HG02678 (cell line): ENCODE data around the gene ZDHHC11B.
"Not testable (repeated sequence)": the region's sequence is repeated elsewhere in the genome, so short reads cannot be mapped to it uniquely, and the experiment has no call there.

Source experiments
- ATAC-seq: cut with Tn5 transposase; IDR thresholded peaks from one replicate; pipeline ENCODE4 v1.9.1; 2021; ENCODE audit warnings: mild to moderate bottlenecking, moderate library complexity; ENCODE audit not compliant: unreplicated experiment

The ZDHHC11B gene

GRCh38 chr5:785181-785705, 714 bp upstream of the ZDHHC11B start:
- peak; percentile 20 for ATAC-seq

GRCh38 chr5:783881-784427, 575 bp downstream of the ZDHHC11B start:
- ATAC-seq: not testable (repeated sequence)

GRCh38 chr5:783049-783802, 1.3 kb downstream of the ZDHHC11B start:
- ATAC-seq: not testable (repeated sequence)

- ATAC-seq: not testable (repeated sequence)
Observed at GRCh38 chr5:782356-782755, 2.2 kb downstream of the ZDHHC11B start.

GRCh38 chr5:780571-780970, 4.0 kb downstream of the ZDHHC11B start:
- not testable (repeated sequence) for ATAC-seq

- not testable (repeated sequence) for ATAC-seq
Observed at GRCh38 chr5:778967-779366, 5.6 kb downstream of the ZDHHC11B start.

- not testable (repeated sequence) for ATAC-seq
Observed at GRCh38 chr5:778421-778820, 6.1 kb downstream of the ZDHHC11B start.

- no peak for ATAC-seq
Observed at GRCh38 chr5:777756-778161, 6.8 kb downstream of the ZDHHC11B start.

- ATAC-seq: no peak
Observed at GRCh38 chr5:776862-777711, 7.4 kb downstream of the ZDHHC11B start.

- ATAC-seq: no peak
Observed at GRCh38 chr5:775961-776861, 8.3 kb downstream of the ZDHHC11B start.

GRCh38 chr5:775595-775960, 9.0 kb downstream of the ZDHHC11B start:
- ATAC-seq: not testable (repeated sequence)

- ATAC-seq: not testable (repeated sequence)
Observed at GRCh38 chr5:774854-775505, 9.5 kb downstream of the ZDHHC11B start.

GRCh38 chr5:774304-774703, 10.2 kb downstream of the ZDHHC11B start:
- not testable (repeated sequence) for ATAC-seq

- ATAC-seq: no peak
Observed at GRCh38 chr5:773517-774264, 10.8 kb downstream of the ZDHHC11B start.

GRCh38 chr5:772931-773330, 11.6 kb downstream of the ZDHHC11B start:
- not testable (repeated sequence) for ATAC-seq

GRCh38 chr5:772547-772890, 12.0 kb downstream of the ZDHHC11B start:
- not testable (repeated sequence) for ATAC-seq

- ATAC-seq: not testable (repeated sequence)
Observed at GRCh38 chr5:771841-772546, 12.5 kb downstream of the ZDHHC11B start.

GRCh38 chr5:771087-771781, 13.3 kb downstream of the ZDHHC11B start:
- ATAC-seq: not testable (repeated sequence)
